HUES64 (cell line): Measurements from ENCODE around the gene POC1A.

Experiments
- H3K27ac ChIP-seq: 2 replicates; pipeline ENCODE4 v1.7.0; 2013; ENCODE audit warnings: low read depth, low read length, inconsistent platforms
- H3K27me3 ChIP-seq: 2 replicates; pipeline ENCODE4 v1.6.1; 2013; ENCODE audit warnings: mild to moderate bottlenecking, low read length; ENCODE audit not compliant: insufficient read depth
- H3K36me3 ChIP-seq: 2 replicates; pipeline ENCODE4 v1.6.1; 2013; ENCODE audit warnings: mild to moderate bottlenecking, low read length; ENCODE audit not compliant: insufficient read depth
- H3K4me1 ChIP-seq: 2 replicates; pipeline ENCODE4 v1.6.1; 2013; ENCODE audit warnings: mild to moderate bottlenecking, low read length, moderate library complexity; ENCODE audit not compliant: insufficient read depth
- H3K4me3 ChIP-seq: 2 replicates; pipeline ENCODE4 v1.5.1; 2013; ENCODE audit warnings: mild to moderate bottlenecking, low read length, moderate library complexity
- H3K9ac ChIP-seq: 2 replicates; pipeline ENCODE4 v1.6.1; 2013; ENCODE audit warnings: mild to moderate bottlenecking, low read depth, low read length
- H3K9me3 ChIP-seq: 2 replicates; pipeline ENCODE4 v1.6.1; 2013; ENCODE audit warnings: low read depth, low read length; ENCODE audit not compliant: insufficient read depth
- WGBS: fragments of 150-250, 120-280 bp; methylation state at CpG from one replicate; pipeline ENCODE4 v1.1.7; 2013; ENCODE audit warnings: missing lambda C conversion rate; 5-methylcytosine and 5-hydroxymethylcytosine counted together

Gene POC1A

DNA sequence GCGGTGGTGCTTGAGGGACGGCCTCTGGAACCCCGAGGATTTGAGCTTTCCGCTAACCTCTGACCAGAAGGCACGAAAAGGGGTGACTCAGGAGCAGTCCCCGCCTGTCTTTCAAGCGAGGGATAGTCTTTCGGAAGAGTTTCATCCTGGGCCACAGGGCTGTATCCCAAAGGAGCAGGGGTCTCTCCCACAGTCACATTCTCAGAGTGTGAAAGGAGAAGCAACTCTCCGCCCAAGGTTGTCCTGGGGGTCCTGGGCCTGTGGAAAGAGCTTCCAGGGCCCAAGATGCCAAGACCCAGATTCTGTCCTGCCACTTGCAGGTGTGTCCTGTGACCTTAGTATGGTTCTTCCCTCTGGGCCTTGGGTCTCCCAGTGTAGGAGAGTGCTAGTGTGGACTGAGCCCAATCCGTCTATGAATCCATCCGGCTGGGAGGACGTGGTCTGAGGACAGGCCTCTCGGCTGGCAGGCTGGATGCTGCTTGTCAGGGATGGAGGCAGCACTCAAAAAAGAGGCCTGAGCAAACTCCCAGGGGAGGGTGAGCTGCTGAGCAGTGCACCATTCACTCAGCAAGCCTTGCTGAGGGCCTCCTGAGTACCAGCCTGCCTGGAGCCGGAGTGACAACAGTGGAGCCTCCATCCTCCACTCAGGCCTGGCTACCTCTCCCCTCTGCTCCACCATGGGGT lies 96.3 kb downstream of the POC1A start:
- H3K27ac ChIP-seq, result peak overlapping the region; percentile 7; the same call in 1 of the 2 replicates
- H3K36me3 ChIP-seq, result peaks cover 7% of the 10 kb centered on the region
- no peaks in the 10 kb centered on the region for H3K9me3 ChIP-seq

DNA sequence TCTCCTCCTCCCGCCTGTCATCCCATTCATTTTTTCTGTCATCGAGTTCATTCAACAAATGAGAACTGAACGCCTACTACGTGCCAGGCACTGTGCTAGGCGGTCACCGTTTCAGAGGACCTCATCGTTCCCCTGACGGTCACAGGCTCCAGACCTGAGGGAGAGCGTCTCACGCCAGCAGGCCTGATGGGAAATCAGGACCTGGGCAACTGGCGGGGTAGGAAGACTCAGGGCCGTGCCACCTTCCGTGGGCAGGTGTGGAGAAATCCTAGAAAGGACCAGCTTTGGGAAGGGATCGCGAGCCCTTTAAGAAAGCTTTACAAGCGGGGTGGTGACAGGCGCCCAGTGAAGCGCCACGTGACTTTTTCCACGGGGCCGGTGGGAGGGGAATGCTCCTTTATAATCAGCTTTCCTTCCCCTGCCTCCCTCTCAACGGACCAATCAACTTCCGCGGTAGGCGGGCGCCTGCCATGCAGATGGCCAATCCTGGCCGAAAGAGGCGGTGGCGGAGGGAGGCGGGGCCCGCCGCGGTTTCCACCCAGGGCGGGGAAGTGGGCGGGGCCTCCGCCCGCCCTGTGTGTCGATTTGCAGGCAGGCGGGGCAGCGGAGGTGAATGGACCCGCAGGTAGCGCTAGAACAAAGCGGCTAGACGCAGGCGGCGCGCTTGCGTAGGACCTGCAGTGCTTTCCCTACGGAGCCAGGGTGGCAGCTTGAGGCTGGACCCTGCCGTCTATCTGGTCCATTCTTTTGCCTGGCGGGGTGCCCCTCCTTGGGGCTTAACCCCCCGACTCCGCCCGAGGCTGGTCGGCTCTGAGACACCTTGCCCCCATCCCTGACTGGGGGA lies 97.0 kb downstream of the POC1A start:
- Histone ChIP-seq H3K9me3 (no peaks in the 10 kb centered on the region), H3K4me1 (peaks cover 12% of the 10 kb centered on the region; the same call in 1 of the 2 replicates), H3K9ac (peak overlapping the region; percentile 43), H3K27me3 (peaks cover 7% of the 10 kb centered on the region), H3K27ac (peak overlapping the region; percentile 7; the same call in 1 of the 2 replicates), H3K36me3 (peaks cover 8% of the 10 kb centered on the region), H3K4me3 (peak overlapping the region; percentile 57)
- WGBS, result under 1% methylated on average over 55 of the region's 55 CpGs

More for the DNA sequence above, 96.3 kb downstream of the POC1A start:
- Histone ChIP-seq H3K9ac (peak overlapping the region; percentile 43), H3K4me1 (0 out of 2 replicates have a peak, but pooled peaks cover 7% of the 10 kb centered on the region), H3K27me3 (peaks cover 7% of the 10 kb centered on the region), H3K4me3 (peak overlapping the region; percentile 46)
- WGBS, result 67% methylated on average over 14 of the region's 14 CpGs

DNA sequence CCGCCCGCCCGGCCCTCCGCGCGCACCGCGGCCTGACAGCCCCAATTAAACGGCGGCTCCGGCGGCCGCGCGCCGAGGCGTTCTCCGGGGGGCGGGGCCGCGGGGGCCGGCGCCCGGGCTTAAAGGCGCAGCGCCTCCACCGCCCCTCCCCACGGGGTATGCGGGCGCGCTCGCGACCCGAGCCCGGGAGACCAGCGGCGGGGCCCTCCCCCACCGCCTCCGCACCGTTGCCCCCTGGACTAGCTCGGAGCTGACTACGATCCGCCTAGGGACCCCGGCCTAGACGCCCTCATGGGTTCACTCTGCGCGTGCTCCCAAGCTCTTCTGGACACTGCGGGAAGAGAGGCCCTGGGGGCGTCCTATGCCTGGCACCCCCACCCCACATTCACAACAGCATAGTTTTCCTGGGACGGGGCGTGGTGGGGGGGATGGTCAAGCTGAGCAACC lies 97.7 kb downstream of the POC1A start, which contains the start of gene DUSP7:
DUSP7 (minus strand) TSS at position 51 of the 447 bp plus-strand sequence. CDS start 205 bp downstream, outside the sequence.
- H3K36me3 ChIP-seq, result peaks cover 14% of the 10 kb centered on the region
- H3K27me3 ChIP-seq, result peaks cover 7% of the 10 kb centered on the region
- H3K9me3 ChIP-seq, result no peaks in the 10 kb centered on the region
- peak within 1 kb of the TSS; percentile 61 for H3K4me3 ChIP-seq
- WGBS, result under 1% methylated on average over 50 of the region's 51 CpGs
- H3K27ac ChIP-seq, result peak within 1 kb of the TSS; percentile 4; the same call in 1 of the 2 replicates
- peaks cover 12% of the 10 kb centered on the region; the same call in 1 of the 2 replicates for H3K4me1 ChIP-seq
- H3K9ac ChIP-seq, result peak within 1 kb of the TSS; percentile 46

DNA sequence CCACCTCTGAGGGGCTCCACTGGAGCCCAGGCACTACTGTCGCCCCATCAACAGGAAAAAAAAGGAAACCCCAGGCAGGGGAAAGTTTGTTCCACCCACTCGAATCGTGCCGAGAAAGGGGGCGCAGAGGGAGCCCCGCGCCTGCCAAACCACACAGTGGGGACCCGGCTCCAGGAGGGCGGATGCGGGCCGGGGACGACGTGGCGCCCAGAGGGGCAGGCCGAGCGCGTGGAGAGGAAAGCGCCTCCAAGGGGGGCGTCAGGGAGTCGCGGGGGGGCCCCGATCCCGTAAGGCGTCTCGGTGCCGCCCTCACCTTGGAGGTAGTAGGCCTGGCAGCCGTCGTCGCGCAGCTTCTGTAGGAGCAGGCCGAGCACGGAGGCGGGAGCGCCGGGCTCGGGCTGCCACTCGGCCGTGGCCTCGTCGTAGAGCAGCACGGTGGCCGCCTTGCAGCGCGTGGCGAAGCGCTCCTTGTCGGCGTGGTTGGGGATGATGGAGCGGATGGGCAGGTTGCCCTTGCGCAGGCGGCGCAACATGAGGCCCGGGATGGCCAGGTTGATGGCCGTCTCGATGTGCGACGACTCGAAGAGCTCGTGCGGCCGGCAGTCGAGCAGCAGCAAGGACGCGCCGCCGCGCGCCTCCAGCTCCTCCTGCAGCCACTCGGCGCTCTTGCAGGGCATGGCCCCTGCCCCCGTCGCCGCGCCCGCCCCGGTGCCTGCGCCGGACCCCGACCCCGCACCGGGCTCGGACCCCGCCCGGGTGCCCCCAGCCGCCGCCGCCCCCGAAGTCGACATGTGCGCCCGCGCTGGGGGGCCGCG lies 98.5 kb downstream of the POC1A start:
- Histone ChIP-seq H3K4me1 (peaks cover 12% of the 10 kb centered on the region; the same call in 1 of the 2 replicates), H3K9me3 (no peaks in the 10 kb centered on the region), H3K9ac (peak overlapping the region; percentile 46), H3K27me3 (peaks cover 7% of the 10 kb centered on the region), H3K36me3 (peaks cover 22% of the 10 kb centered on the region), H3K27ac (no peak overlapping the region), H3K4me3 (peak overlapping the region; percentile 61)
- WGBS, result 1% methylated on average over 94 of the region's 94 CpGs

DNA sequence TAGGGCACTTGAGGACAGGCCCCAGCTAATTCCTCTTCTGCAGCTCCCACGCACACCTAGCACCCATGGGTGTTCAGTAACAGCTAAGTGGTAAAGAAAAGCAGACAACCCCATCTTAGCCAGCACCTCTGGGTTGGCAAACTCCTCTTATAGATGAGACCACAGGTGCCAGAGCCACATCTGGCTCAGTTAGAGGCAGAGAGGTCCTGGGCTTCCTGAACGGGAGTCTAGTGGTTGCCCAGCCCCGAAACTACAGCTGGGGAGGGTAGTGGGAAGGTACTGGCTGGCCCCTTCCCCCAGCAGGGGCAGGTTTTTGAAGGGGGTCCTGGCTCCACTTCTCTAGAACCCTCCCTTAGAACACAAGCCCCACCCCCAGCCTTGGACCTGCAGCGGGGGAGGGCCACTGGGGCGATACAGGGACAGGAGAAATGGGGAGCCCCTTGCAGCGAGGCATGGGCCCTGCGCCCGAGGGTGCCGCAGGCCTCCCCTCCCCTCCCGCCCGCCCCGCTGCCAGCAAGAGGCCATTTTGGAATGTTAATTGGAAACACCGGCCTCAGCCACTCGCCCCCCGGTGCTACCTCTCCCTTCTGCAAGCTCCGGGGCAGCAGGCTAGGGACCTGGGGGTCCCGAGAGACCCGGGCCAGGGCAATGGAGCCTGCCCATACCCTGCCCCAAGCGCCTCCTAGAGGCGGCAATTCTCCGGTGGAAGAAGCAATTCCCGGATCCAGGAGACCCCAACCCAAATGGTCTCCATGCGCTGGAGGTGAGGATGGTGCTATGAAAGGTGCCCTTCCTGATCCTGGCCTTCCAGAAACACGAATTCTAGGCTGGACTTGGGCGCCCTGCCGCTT lies 99.3 kb downstream of the POC1A start:
- WGBS, result 17% methylated on average over 23 of the region's 26 CpGs
- Histone ChIP-seq H3K4me3 (peak overlapping the region; percentile 61), H3K9ac (peak overlapping the region; percentile 46), H3K27me3 (peaks cover 7% of the 10 kb centered on the region), H3K36me3 (peaks cover 31% of the 10 kb centered on the region), H3K4me1 (peaks cover 12% of the 10 kb centered on the region; the same call in 1 of the 2 replicates), H3K27ac (no peak overlapping the region), H3K9me3 (no peaks in the 10 kb centered on the region)

DNA sequence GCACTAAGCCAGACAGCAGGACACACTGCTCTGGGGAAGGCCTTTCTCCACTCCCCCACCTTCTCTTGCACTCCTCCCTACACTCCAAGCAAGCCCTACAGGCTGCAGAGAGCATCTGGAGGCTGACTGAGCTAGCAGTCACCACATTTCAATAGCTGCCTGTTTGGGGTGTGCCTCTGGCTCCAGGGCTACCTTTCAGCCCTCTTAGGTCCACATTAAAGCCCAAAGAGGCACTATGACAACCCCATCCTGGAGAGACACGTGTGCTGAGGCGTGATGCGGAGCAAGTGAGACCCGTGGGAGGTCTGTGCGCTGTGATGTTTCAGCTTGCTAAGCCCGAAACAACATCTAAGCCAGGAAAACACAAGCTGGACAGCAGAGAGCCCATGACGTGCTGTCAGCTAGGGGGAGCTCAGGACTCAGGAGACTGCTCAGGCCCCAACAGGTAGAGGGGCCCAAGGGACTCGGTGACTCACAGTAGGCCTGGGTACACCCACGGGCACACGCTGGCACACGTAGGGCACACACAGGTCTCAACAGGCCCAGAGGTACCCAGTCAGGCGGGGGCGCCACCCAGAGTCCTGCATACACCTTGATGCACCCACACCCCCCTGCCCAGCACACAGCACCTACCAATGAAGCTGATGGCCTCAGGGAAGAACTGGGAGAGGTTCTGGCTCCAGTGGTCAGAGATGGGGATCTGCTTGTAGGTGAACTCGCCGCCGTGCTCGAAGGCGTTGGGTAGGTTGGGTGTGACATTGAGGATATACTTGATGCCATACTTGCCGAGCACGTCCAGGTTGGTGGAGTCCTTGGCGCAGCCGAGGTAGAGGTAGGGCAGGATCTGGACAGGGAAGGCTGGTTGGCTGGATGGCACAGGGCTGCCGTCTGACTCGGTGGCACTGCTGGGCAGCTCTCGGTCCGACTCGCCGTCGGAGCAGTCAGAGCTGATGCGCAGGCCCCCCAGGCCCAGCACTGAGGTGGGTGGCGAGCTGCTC lies 100.6 kb downstream of the POC1A start:
- Histone ChIP-seq H3K4me3 (no peak overlapping the region), H3K9me3 (no peaks in the 10 kb centered on the region), H3K27me3 (peaks cover 7% of the 10 kb centered on the region), H3K27ac (peak overlapping the region; percentile 65), H3K9ac (no peak overlapping the region), H3K4me1 (peaks cover 12% of the 10 kb centered on the region; the same call in 1 of the 2 replicates), H3K36me3 (peaks cover 39% of the 10 kb centered on the region)
- 93% methylated on average over 31 of the region's 31 CpGs for WGBS

DNA sequence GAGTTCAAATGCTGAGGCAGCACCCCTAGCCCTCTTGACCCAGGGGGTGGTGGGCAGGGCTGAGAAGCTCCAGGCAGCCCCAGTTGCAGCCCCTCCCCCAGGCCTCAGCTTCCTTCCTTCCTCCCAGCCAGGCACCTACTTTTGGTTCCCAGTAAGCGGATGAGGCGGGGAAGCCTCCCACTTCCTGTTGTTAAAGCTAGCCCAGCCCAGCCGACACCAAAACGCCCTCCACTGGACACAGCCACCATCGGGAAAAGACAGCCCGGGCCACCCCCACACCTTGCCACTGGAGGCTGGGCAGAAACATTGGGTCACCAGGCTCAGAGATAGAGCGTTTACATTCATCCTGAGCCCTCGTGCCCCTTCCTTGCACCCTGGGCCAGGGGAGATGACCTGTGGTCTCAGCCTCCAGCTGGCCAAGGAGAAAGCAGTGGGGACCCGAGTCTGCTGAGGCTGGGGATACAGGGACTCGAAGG lies 101.4 kb downstream of the POC1A start:
- H3K27me3 ChIP-seq, result peaks cover 7% of the 10 kb centered on the region
- H3K36me3 ChIP-seq, result peaks cover 39% of the 10 kb centered on the region
- WGBS, result 35% methylated on average over 10 of the region's 10 CpGs
- H3K27ac ChIP-seq, result peak overlapping the region; percentile 65
- H3K9ac ChIP-seq, result no peak overlapping the region
- no peak overlapping the region for H3K4me3 ChIP-seq
- H3K9me3 ChIP-seq, result no peaks in the 10 kb centered on the region
- peaks cover 12% of the 10 kb centered on the region; the same call in 1 of the 2 replicates for H3K4me1 ChIP-seq

DNA sequence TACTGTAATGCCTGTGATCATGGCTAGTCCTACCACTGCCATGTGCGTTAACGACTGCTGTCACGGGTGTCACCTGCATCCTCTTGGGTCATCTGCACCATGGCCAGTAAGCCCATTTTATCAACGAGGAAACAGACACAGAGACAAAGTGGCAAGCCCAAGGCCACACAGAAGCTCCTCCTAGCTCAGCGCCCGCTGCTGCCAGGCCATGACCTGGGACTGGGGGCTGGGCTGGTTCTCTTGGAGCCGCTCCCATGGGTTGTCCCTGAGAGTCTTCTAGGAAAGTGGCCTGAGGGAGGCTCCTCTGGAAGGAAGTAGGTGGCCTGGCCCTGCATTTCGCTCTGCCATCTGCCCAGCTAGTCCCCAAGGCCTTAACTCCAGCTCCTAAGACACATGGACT lies 102.8 kb downstream of the POC1A start:
- Histone ChIP-seq H3K4me1 (peaks cover 10% of the 10 kb centered on the region; the same call in 1 of the 2 replicates), H3K4me3 (no peak overlapping the region), H3K27ac (no peak overlapping the region), H3K36me3 (peaks cover 39% of the 10 kb centered on the region), H3K27me3 (peaks cover 7% of the 10 kb centered on the region), H3K9me3 (no peaks in the 10 kb centered on the region), H3K9ac (no peak overlapping the region)
- WGBS, result 95% methylated on average over 8 of the region's 8 CpGs

DNA sequence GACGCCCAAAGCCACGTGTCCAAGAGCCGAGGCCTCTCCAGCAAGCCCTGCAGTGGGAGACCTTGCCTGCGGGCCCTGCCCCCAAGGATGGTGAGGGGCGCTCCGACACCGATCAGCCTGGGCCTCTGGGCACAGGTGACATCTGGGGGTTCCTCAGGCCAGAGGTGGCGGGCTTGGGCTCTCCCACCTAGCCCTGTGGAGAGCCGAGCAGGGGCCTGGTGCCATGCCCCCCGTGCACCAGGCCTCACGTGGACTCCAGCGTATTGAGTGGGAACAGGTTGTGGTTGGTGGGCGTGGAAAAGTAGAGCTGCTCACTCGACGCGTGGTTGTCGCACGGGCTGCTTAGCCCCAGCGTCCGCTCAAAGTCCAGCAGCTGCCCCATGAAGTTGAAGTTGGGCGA lies 103.7 kb downstream of the POC1A start:
- WGBS, result 95% methylated on average over 21 of the region's 21 CpGs
- peaks cover 3% of the 10 kb centered on the region for H3K27me3 ChIP-seq
- H3K36me3 ChIP-seq, result peaks cover 39% of the 10 kb centered on the region
- no peak overlapping the region for H3K27ac ChIP-seq
- H3K4me1 ChIP-seq, result peaks cover 14% of the 10 kb centered on the region; the same call in 1 of the 2 replicates
- no peak overlapping the region for H3K9ac ChIP-seq
- no peak overlapping the region for H3K4me3 ChIP-seq
- H3K9me3 ChIP-seq, result no peaks in the 10 kb centered on the region
